ENCODE data around the gene ZNF761.
"Not testable (repeated sequence)": the region's sequence is repeated elsewhere in the genome, so short reads cannot be mapped to it uniquely, and the experiment has no call there.

Gene ZNF761

GRCh38 chr19:53460131-53460721 lies 28.4 kb downstream of the ZNF761 start:
- DNase-seq = not testable (repeated sequence)

- DNase-seq = no peak
Observed at GRCh38 chr19:53461866-53462265, 30.1 kb downstream of the ZNF761 start.

GRCh38 chr19:53462861-53463260 lies 31.1 kb downstream of the ZNF761 start:
- DNase-seq = no peak

- peak; percentile 10 for DNase-seq
Observed at GRCh38 chr19:53463263-53463662, 31.5 kb downstream of the ZNF761 start.

GRCh38 chr19:53466726-53467484 lies 35.1 kb downstream of the ZNF761 start:
- no peak for DNase-seq

- peak; percentile 96 for DNase-seq
Observed at GRCh38 chr19:53467485-53468262, 35.9 kb downstream of the ZNF761 start, which contains the start of gene ZNF813. TSS of gene ZNF813 (plus strand) at chr19:53467733. CDS start at chr19:53483823, 16,090 bp downstream.

- DNase-seq = not testable (repeated sequence)
Observed at GRCh38 chr19:53468628-53469027, 36.8 kb downstream of the ZNF761 start.

GRCh38 chr19:53471916-53472315 lies 40.1 kb downstream of the ZNF761 start:
- no peak for DNase-seq

- not testable (repeated sequence) for DNase-seq
Observed at GRCh38 chr19:53474832-53475231, 43.0 kb downstream of the ZNF761 start.

GRCh38 chr19:53475470-53475869 lies 43.7 kb downstream of the ZNF761 start:
- DNase-seq = not testable (repeated sequence)

GRCh38 chr19:53483751-53484150 lies 52.0 kb downstream of the ZNF761 start:
- not testable (repeated sequence) for DNase-seq

GRCh38 chr19:53485046-53486004 lies 53.5 kb downstream of the ZNF761 start:
- no peak for DNase-seq

GRCh38 chr19:53492153-53492552 lies 60.4 kb downstream of the ZNF761 start:
- DNase-seq = no peak

- not testable (repeated sequence) for DNase-seq
Observed at GRCh38 chr19:53497311-53498023, 65.7 kb downstream of the ZNF761 start.

- DNase-seq = not testable (repeated sequence)
Observed at GRCh38 chr19:53498024-53498395, 66.2 kb downstream of the ZNF761 start.

GRCh38 chr19:53503151-53503550 lies 71.4 kb downstream of the ZNF761 start:
- DNase-seq = not testable (repeated sequence)

GRCh38 chr19:53503671-53504364 lies 72.0 kb downstream of the ZNF761 start:
- not testable (repeated sequence) for DNase-seq

- not testable (repeated sequence) for DNase-seq
Observed at GRCh38 chr19:53504365-53504703, 72.5 kb downstream of the ZNF761 start.

- no peak for DNase-seq
Observed at GRCh38 chr19:53504885-53505284, 73.1 kb downstream of the ZNF761 start.

- DNase-seq = no peak
Observed at GRCh38 chr19:53506728-53507127, 74.9 kb downstream of the ZNF761 start.

All from suppressor macrophage treated with lipopolysaccharide for 4 hours (primary cell).